K562 (cell line): ENCODE data around the gene MYO6. TPM values are rescaled to one million over a fixed set of nuclear protein-coding genes. Genes with fewer than 3 reads are reported as not detected.
A peak's percentile ranks its signal among the peaks of the same experiment; 100 is the strongest.

Experiments
- ATAC-seq: fragments of 200-7000 bp; cut with Tn5 transposase; 3 replicates; pipeline ENCODE4 v1.9.1; 2020; ENCODE audit warnings: moderate library complexity
- BruUV-seq: library from RNA; stranded (reverse); fragments of 400-500 nt; replicated peaks from 2 replicates; lab custom pipeline; 2021; lab: Mats Ljungman, UMichigan
- CTCF ChIA-PET: fragments of 300-600 bp; formaldehyde crosslinking; extraction: SDS; loops from one replicate; lab custom pipeline; 2021; ENCODE audit warnings: low intra/inter-chr PET ratio; lab: Yijun Ruan, JAX
- POLR2A ChIA-PET: fragments of 300-600, 350-650 bp; sonication (Branson Sonifier 250); formaldehyde crosslinking; extraction: SDS; loops from one replicate; lab custom pipeline; 2021; ENCODE audit warnings: antibody characterized with exemption, inconsistent platforms; lab: Yijun Ruan, JAX
- DNase-seq, 4 experiments: peaks; one replicate each; pipeline versions ENCODE4 v3.0.0 to v3.0.0-alpha.2; 2011 to 2018; ENCODE audit warnings: low spot score in 3 of 4, mixed read lengths in 3 of 4; ENCODE audit errors: extremely low read depth in 1 of 4
- FAIRE-seq: peaks from 2 replicates; lab custom pipeline; 2011; peaks lifted over from hg19 to GRCh38; lab: Jason Lieb, UNC
- H2AFZ ChIP-seq: 2 replicates; pipeline ENCODE4 v1.6.0; 2011; ENCODE audit warnings: low read depth, low read length, control low read depth, inconsistent platforms
- H3K27ac ChIP-seq: fragments of 200-600 bp; 3 replicates; pipeline ENCODE4 v1.8.0; 2011; ENCODE audit warnings: low read depth, mild to moderate bottlenecking, control low read depth, inconsistent platforms, low read length, moderate library complexity, mixed read lengths; ENCODE audit errors: extremely low read depth
- H3K27me3 ChIP-seq, 2 experiments: fragments of 300-600 bp in 1 of 2; 2 replicates in 1 of 2; 3 replicates in 1 of 2; pipeline versions ENCODE4 v1.6.0 to v1.8.0; 2011; ENCODE audit warnings: inconsistent platforms in 2 of 2, low read length in 2 of 2, mild to moderate bottlenecking in 1 of 2, mixed read lengths in 1 of 2, moderate library complexity in 1 of 2; ENCODE audit not compliant: control insufficient read depth in 2 of 2, insufficient read depth in 2 of 2
- H3K36me3 ChIP-seq: fragments of 300-600 bp; 3 replicates; pipeline ENCODE4 v1.8.0; 2011; ENCODE audit warnings: mild to moderate bottlenecking, low read length, inconsistent platforms; ENCODE audit not compliant: control insufficient read depth, insufficient read depth
- H3K4me1 ChIP-seq, 2 experiments: fragments of 200-600 bp in 1 of 2; replicated peaks in 1 of 2; 2 replicates in 1 of 2; 3 replicates in 1 of 2; pipeline versions ENCODE4 v1.5.1 to v1.8.0; 2011; ENCODE audit warnings: inconsistent platforms in 2 of 2, low read length in 2 of 2, mild to moderate bottlenecking in 1 of 2, mixed read lengths in 1 of 2, moderate library complexity in 1 of 2; ENCODE audit not compliant: control insufficient read depth in 2 of 2, insufficient read depth in 2 of 2
- H3K4me2 ChIP-seq: 2 replicates; pipeline ENCODE4 v1.6.1; 2011; ENCODE audit warnings: low read length, control low read depth, inconsistent platforms, mixed read lengths; ENCODE audit not compliant: insufficient read depth
- H3K4me3 ChIP-seq: fragments of 200-600 bp; sonication (generic), shearing (Covaris generic); 2 replicates; pipeline ENCODE4 v1.5.1; 2016; ENCODE audit warnings: control low read depth, inconsistent platforms
- H3K79me2 ChIP-seq: fragments of 200-600 bp; 3 replicates; pipeline ENCODE4 v1.8.0; 2011; ENCODE audit warnings: low read length, inconsistent platforms; ENCODE audit not compliant: control insufficient read depth, insufficient read depth
- H3K9ac ChIP-seq, 2 experiments: 2 replicates each; pipeline versions ENCODE4 v1.6.0 to v1.6.1; 2011; ENCODE audit warnings: low read depth in 2 of 2, low read length in 2 of 2, control low read depth in 1 of 2, inconsistent platforms in 1 of 2, mild to moderate bottlenecking in 1 of 2, mixed read lengths in 1 of 2; ENCODE audit not compliant: insufficient read depth in 1 of 2
- H3K9me1 ChIP-seq: one replicate; pipeline ENCODE4 v1.6.0; 2011; ENCODE audit warnings: inconsistent platforms, mild to moderate bottlenecking, low read length, moderate library complexity; ENCODE audit not compliant: control insufficient read depth, insufficient read depth
- H3K9me3 ChIP-seq: replicated peaks from 2 replicates; pipeline ENCODE4 v1.5.1; 2011; ENCODE audit warnings: low read depth, low read length, inconsistent platforms; ENCODE audit not compliant: control insufficient read depth, insufficient read depth
- H4K20me1 ChIP-seq: replicated peaks from 2 replicates; pipeline ENCODE4 v1.6.1; 2011; ENCODE audit warnings: low read length, inconsistent platforms, mixed read lengths; ENCODE audit not compliant: control insufficient read depth, insufficient read depth
- CBX5 ChIP-seq: IDR thresholded peaks from 2 replicates; pipeline ENCODE4 v1.6.1; 2014; ENCODE audit warnings: low read depth, borderline replicate concordance
- DEAF1 ChIP-seq: fragments of 450-650 bp; formaldehyde crosslinking; IDR thresholded peaks from 2 replicates; pipeline ENCODE4 v1.4.0; 2020; ENCODE audit warnings: mild to moderate bottlenecking, moderate library complexity
- ZBTB7A ChIP-seq: IDR thresholded peaks from 2 replicates; pipeline ENCODE4 v1.6.1; 2011; ENCODE audit warnings: low read depth, mild to moderate bottlenecking, low read length, moderate library complexity, borderline replicate concordance; ENCODE audit not compliant: control insufficient read depth
- WGBS: fragments of 100-300 bp; shearing (Covaris generic); methylation state at CpG from one replicate; pipeline ENCODE4 v1.1.6; 2016; ENCODE audit warnings: low coverage, mixed read lengths; ENCODE audit not compliant: insufficient coverage; ENCODE audit errors: missing lambda C conversion rate; 5-methylcytosine and 5-hydroxymethylcytosine counted together
- in situ Hi-C: fragments of 300-500 bp; cut with MboI; formaldehyde crosslinking; loops from 4 replicates; pipeline ENCODE4 v1.15.0; 2018; ENCODE audit warnings: inconsistent platforms, mixed read lengths
- intact Hi-C: fragments of 100-400 bp; cut with micrococcal nuclease; formaldehyde crosslinking; loops from 2 replicates; pipeline ENCODE4 v1.14.2; 2022
- polyA plus RNA-seq, 8 experiments: library from polyadenylated mRNA; depleted of rRNA in 4 of 8; stranded (reverse) in 5 of 8; unstranded in 3 of 8; fragments of >200 nt; fragmentation: Nextera tagmentation in 2 of 8; fragmentation: Illumina TruSeq in 1 of 8; extraction: Ambion mirVana in 2 of 8; extraction: Trizol in 1 of 8; gene quantifications; 2 replicates each; pipeline versions ENCODE4 v1.2.1 to v1.2.3, GENCODE V29; 2011 to 2014; ENCODE audit warnings: inconsistent platforms in 1 of 8, missing spikeins in 1 of 8
- total RNA-seq, 7 experiments: library from RNA; depleted of rRNA in 6 of 7; stranded (reverse); fragments of >200 nt in 6 of 7; fragmentation: Illumina TruSeq in 2 of 7; extraction: Trizol in 2 of 7; gene quantifications; 2 replicates each; pipeline versions ENCODE4 v1.2.1 to v1.2.3, GENCODE V29; 2011 to 2021; ENCODE audit warnings: low replicate concordance in 1 of 7
- TF ChIP-seq, protein P1 (sequence below): fragments of 250-450 bp; sonication (Bioruptor Pico); IDR thresholded peaks from 2 replicates; pipeline ENCODE4 v1.5.0; 2021; ENCODE audit warnings: mild to moderate bottlenecking, moderate library complexity
- TF ChIP-seq, protein P2 (sequence below), 2 experiments: fragments of 450-650 bp in 1 of 2; sonication (generic) in 1 of 2; formaldehyde crosslinking in 1 of 2; IDR thresholded peaks; 2 replicates each; pipeline versions ENCODE4 v1.7.1 to v1.9.0; 2016 to 2022; ENCODE audit warnings: inconsistent platforms in 1 of 2, mild to moderate bottlenecking in 1 of 2, missing genetic modification reagents in 1 of 2

Gene MYO6
- total and polyA plus RNA-seq, 9 of the 15 experiments (the other 6 are each of a cell fraction or from before 2014, with no cell fraction given): 1.3 to 5.5 (median 2.7) TPM

GRCh38 chr6:75893058-75893775 is 144.2 kb downstream of the MYO6 start:
- no peaks in the 10 kb centered on the region for H3K9me3 ChIP-seq
- BruUV-seq: no TSS peak
- in situ Hi-C loops (no loop called here), intact Hi-C loops (loop anchor here (2.0 kb wide), 1 partner anchor 42 kb away; no protein-coding TSS in a partner anchor)
- DNase-seq (peak; percentile 24 to 70 (median 28)), ATAC-seq (peak; percentile 91), FAIRE-seq (peak; percentile 86)
- H3K4me1 ChIP-seq: peaks cover 0 to 2% of the 10 kb centered on the region in 2 experiments; a peak in 1 of 5 replicates
- H3K27ac ChIP-seq: no peak overlapping the region
- WGBS: 2% methylated on average over 5 of the region's 5 CpGs
- no peaks in the 10 kb centered on the region for H3K27me3 ChIP-seq
- H3K79me2 ChIP-seq: no peaks in the 10 kb centered on the region
- H3K36me3 ChIP-seq: no peaks in the 10 kb centered on the region
- H3K9ac ChIP-seq: no peak overlapping the region
- no peak overlapping the region for H3K4me3 ChIP-seq
- no peaks in the 10 kb centered on the region for H3K9me1 ChIP-seq
- no peak overlapping the region for H3K4me2 ChIP-seq
- POLR2A ChIA-PET: interaction anchor here (1.2 to 1.3 kb wide), 3 partner anchors 9 to 31 kb away, joined by 3 read pairs; no protein-coding TSS in a partner anchor
- CTCF ChIA-PET: interaction anchor here (1.3 kb wide), 1 partner anchor 1564 kb away, joined by 3 read pairs; no protein-coding TSS in a partner anchor
- H2AFZ ChIP-seq: no peak overlapping the region
- no peaks in the 10 kb centered on the region for H4K20me1 ChIP-seq
- TF ChIP-seq DEAF1 (CRISPR knock-in tag) (peak; percentile 52; the same call in 1 of the 2 replicates), CBX5 (no peak), ZBTB7A (no peak)
- TF ChIP-seq, protein P1, sequence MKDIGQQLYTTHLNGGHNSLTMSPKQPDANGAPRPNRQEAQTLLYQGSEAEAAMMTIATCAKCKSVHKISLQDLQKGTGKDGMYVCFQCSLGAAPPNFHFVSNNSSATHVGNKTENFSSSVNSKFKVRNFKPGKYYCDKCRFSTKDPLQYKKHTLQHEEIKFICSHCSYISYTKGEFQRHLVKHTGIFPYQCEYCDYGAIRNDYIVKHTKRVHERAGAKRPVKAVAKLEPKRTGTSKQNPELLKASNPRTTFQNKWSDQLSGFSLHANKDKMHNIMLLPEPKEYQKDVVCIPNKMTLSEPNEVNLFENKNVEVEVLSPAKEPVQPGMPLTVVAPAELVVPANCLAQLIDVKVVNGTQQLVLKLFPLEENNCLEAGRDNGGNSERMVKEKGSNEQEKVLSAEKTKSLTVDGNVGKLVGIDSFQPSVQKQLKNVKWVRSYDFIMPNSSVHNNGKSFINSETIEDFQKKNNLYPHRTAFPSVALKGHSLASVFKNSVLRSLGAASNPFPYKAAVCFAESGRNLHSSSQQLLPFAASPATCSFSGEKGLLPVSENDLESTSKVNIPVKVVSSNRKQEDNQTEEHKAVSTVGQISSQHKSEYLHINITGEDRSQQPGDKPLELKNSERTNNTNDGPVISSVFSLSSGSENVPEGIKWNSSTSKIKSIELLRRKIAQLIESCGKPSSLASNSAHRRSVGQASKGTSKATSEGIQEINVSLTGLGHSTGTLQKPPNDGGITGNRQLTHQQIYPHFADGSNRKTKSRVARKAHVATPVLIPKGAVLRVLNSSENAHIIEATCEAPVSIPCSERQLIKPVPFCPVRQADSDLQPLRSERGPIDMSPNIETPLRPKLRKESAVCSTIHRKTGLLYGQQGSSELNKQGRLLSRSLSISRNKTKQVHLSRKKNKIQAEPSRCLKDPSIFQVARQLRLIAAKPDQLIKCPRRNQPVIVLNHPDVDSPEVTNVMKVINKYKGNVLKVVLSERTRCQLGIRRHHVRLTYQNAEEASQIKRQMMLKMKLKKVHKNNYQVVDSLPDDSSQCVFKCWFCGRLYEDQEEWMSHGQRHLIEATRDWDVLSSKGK (CRISPR knock-in tag): no peak
- TF ChIP-seq, protein P2, sequence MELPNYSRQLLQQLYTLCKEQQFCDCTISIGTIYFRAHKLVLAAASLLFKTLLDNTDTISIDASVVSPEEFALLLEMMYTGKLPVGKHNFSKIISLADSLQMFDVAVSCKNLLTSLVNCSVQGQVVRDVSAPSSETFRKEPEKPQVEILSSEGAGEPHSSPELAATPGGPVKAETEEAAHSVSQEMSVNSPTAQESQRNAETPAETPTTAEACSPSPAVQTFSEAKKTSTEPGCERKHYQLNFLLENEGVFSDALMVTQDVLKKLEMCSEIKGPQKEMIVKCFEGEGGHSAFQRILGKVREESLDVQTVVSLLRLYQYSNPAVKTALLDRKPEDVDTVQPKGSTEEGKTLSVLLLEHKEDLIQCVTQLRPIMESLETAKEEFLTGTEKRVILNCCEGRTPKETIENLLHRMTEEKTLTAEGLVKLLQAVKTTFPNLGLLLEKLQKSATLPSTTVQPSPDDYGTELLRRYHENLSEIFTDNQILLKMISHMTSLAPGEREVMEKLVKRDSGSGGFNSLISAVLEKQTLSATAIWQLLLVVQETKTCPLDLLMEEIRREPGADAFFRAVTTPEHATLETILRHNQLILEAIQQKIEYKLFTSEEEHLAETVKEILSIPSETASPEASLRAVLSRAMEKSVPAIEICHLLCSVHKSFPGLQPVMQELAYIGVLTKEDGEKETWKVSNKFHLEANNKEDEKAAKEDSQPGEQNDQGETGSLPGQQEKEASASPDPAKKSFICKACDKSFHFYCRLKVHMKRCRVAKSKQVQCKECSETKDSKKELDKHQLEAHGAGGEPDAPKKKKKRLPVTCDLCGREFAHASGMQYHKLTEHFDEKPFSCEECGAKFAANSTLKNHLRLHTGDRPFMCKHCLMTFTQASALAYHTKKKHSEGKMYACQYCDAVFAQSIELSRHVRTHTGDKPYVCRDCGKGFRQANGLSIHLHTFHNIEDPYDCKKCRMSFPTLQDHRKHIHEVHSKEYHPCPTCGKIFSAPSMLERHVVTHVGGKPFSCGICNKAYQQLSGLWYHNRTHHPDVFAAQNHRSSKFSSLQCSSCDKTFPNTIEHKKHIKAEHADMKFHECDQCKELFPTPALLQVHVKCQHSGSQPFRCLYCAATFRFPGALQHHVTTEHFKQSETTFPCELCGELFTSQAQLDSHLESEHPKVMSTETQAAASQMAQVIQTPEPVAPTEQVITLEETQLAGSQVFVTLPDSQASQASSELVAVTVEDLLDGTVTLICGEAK (IDR thresholded peaks at IDR 0.05): peak; percentile 48; the same call in 1 of the 2 replicates
- TF ChIP-seq, protein P2 (CRISPR knock-in tag; IDR thresholded peaks at IDR 0.05): no peak
